ENCODE data around the gene PRSS27. TPM values are rescaled to one million over a fixed set of nuclear protein-coding genes. Genes with fewer than 3 reads are reported as not detected.

Gene PRSS27
- total RNA-seq, 1 donor from 2014 or later, result 2.3 TPM

GRCh38 chr16:2745116-2745890, 25.3 kb upstream of the PRSS27 start:
- H3K27ac Mint-ChIP-seq (ENCODE audit: unreplicated experiment), result no peak overlapping the region
- no peak overlapping the region for H3K9ac ChIP-seq (ENCODE audit: low read length)
- no peak overlapping the region for H3K4me3 Mint-ChIP-seq (ENCODE audit: unreplicated experiment)
- TF ChIP-seq EZH2 (IDR thresholded peaks at IDR 0.05; ENCODE audit: insufficient read depth, low read length), result no peak
- no peak for TF ChIP-seq CTCF (IDR thresholded peaks at IDR 0.05; ENCODE audit: insufficient read depth, low read depth, low read length)
- no peaks in the 10 kb centered on the region for H3K27me3 ChIP-seq (ENCODE audit: insufficient read depth, low read length)
- FAIRE-seq, result no peak
- no peak overlapping the region for H3K4me3 ChIP-seq (ENCODE audit: insufficient read depth, low read depth, low read length)
- no peaks in the 10 kb centered on the region for H3K36me3 ChIP-seq (ENCODE audit: insufficient read depth, low read length)
- no peak overlapping the region for H3K27ac ChIP-seq (ENCODE audit: low read depth, low read length)
- H3K36me3 Mint-ChIP-seq (ENCODE audit: low read depth, unreplicated experiment), result peaks cover 14% of the 10 kb centered on the region
- no peaks in the 10 kb centered on the region for H3K9me3 ChIP-seq (ENCODE audit: insufficient read depth, low read depth, low read length)
- H3K27me3 Mint-ChIP-seq (ENCODE audit: low read depth, unreplicated experiment), result peaks cover 9% of the 10 kb centered on the region
- no peaks in the 10 kb centered on the region for H3K4me1 ChIP-seq (ENCODE audit: insufficient read depth, low read length)
- no peak overlapping the region for H3K4me2 ChIP-seq (ENCODE audit: low read length)
- no peak for DNase-seq (ENCODE audit: low read depth)
- H3K9me3 Mint-ChIP-seq (ENCODE audit: unreplicated experiment), result no peaks in the 10 kb centered on the region
- no peaks in the 10 kb centered on the region for H4K20me1 ChIP-seq (ENCODE audit: insufficient read depth, low read length)
- H2AFZ ChIP-seq (ENCODE audit: low read depth, low read length), result no peak overlapping the region
- H3K79me2 ChIP-seq (ENCODE audit: insufficient read depth, low read length), result no peaks in the 10 kb centered on the region
- H3K4me1 Mint-ChIP-seq (ENCODE audit: low read depth, unreplicated experiment), result no peaks in the 10 kb centered on the region

GRCh38 chr16:2744711-2745110, 24.7 kb upstream of the PRSS27 start:
- Histone ChIP-seq H3K9ac (ENCODE audit: low read length) (no peak overlapping the region), H3K9me3 (ENCODE audit: insufficient read depth, low read depth, low read length) (no peaks in the 10 kb centered on the region), H3K4me3 (ENCODE audit: insufficient read depth, low read depth, low read length) (no peak overlapping the region), H3K79me2 (ENCODE audit: insufficient read depth, low read length) (no peaks in the 10 kb centered on the region), H2AFZ (ENCODE audit: low read depth, low read length) (no peak overlapping the region), H3K4me1 (ENCODE audit: insufficient read depth, low read length) (no peaks in the 10 kb centered on the region), H3K4me2 (ENCODE audit: low read length) (no peak overlapping the region), H3K36me3 (ENCODE audit: insufficient read depth, low read length) (no peaks in the 10 kb centered on the region), H3K27me3 (ENCODE audit: insufficient read depth, low read length) (no peaks in the 10 kb centered on the region), H4K20me1 (ENCODE audit: insufficient read depth, low read length) (no peaks in the 10 kb centered on the region), H3K27ac (ENCODE audit: low read depth, low read length) (no peak overlapping the region)
- no peak overlapping the region for H3K4me3 Mint-ChIP-seq (ENCODE audit: unreplicated experiment)
- no peak for TF ChIP-seq CTCF (IDR thresholded peaks at IDR 0.05; ENCODE audit: insufficient read depth, low read depth, low read length)
- no peak for TF ChIP-seq EZH2 (IDR thresholded peaks at IDR 0.05; ENCODE audit: insufficient read depth, low read length)
- peaks cover 10% of the 10 kb centered on the region for H3K27me3 Mint-ChIP-seq (ENCODE audit: low read depth, unreplicated experiment)
- peaks cover 14% of the 10 kb centered on the region for H3K36me3 Mint-ChIP-seq (ENCODE audit: low read depth, unreplicated experiment)
- FAIRE-seq (no peak), DNase-seq (ENCODE audit: low read depth) (no peak)
- no peak overlapping the region for H3K27ac Mint-ChIP-seq (ENCODE audit: unreplicated experiment)
- H3K4me1 Mint-ChIP-seq (ENCODE audit: low read depth, unreplicated experiment), result no peaks in the 10 kb centered on the region
- H3K9me3 Mint-ChIP-seq (ENCODE audit: unreplicated experiment), result no peaks in the 10 kb centered on the region

Measured in astrocyte (in vitro differentiated cells and primary cell).